PFSK-1 (cell line): ENCODE measurements around the gene NEK10.

Experiments
- FOXP2 ChIP-seq: optimal IDR thresholded peaks from 2 replicates; pipeline ENCODE3; 2011; ENCODE audit warnings: borderline replicate concordance, control low read depth, inconsistent platforms; ENCODE audit not compliant: insufficient read depth; ENCODE audit errors: extremely low read length, extremely low read depth
- POLR2AphosphoS5 ChIP-seq: IDR thresholded peaks from 2 replicates; pipeline ENCODE4 v1.6.1; 2012; ENCODE audit warnings: low read depth, mild to moderate bottlenecking, control low read depth, low read length, moderate library complexity
- REST ChIP-seq, 2 experiments: IDR thresholded peaks; 2 replicates each; pipeline versions ENCODE4 v1.6.1 to v1.8.0; 2011 to 2012; ENCODE audit warnings: low read depth in 2 of 2, low read length in 2 of 2, control low read depth in 1 of 2, inconsistent platforms in 1 of 2, mild to moderate bottlenecking in 1 of 2, moderate library complexity in 1 of 2; ENCODE audit not compliant: insufficient read depth in 1 of 2
- SIN3A ChIP-seq: IDR thresholded peaks from 2 replicates; pipeline ENCODE4 v1.6.1; 2012; ENCODE audit warnings: mild to moderate bottlenecking, low read length, moderate library complexity, borderline replicate concordance; ENCODE audit not compliant: insufficient read depth
- TAF1 ChIP-seq: IDR thresholded peaks from 2 replicates; pipeline ENCODE4 v1.6.1; 2012; ENCODE audit warnings: low read length, control low read depth, borderline replicate concordance; ENCODE audit not compliant: insufficient read depth

Gene NEK10

GRCh38 chr3:27357665-27358258, 11.4 kb downstream of the NEK10 start:
- TF ChIP-seq POLR2AphosphoS5 (no peak), FOXP2 (no peak), SIN3A (no peak)

DNA sequence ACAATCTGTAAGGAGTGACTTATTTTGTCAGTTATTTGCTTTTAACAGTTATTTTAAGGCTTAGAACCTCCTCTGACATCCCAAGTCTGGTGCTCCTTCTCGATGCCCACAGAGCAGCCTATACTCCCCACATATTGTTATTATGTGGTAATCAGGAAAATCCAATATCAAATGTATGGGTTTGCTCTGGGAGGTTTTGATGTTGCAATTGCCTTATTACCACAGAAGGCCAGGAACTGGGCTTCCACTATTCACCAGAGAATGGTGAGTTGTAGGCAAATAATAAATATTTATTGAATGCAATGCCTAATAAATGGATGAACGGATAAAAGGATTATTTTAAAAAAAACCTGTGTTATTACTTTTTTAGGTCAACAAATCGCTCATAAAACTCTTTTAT, 12.2 kb downstream of the NEK10 start:
- no peak for TF ChIP-seq FOXP2
- no peak for TF ChIP-seq REST (IDR thresholded peaks at IDR 0.05; ENCODE audit: insufficient read depth in 1 of 2, low read depth in 2 of 2, low read length in 2 of 2)
- no peak for TF ChIP-seq POLR2AphosphoS5
- no peak for TF ChIP-seq TAF1
- no peak for TF ChIP-seq SIN3A

GRCh38 chr3:27354588-27355203, 14.5 kb downstream of the NEK10 start:
- TF ChIP-seq FOXP2 (no peak), REST (IDR thresholded peaks at IDR 0.05; ENCODE audit: insufficient read depth in 1 of 2, low read depth in 2 of 2, low read length in 2 of 2) (no peak), SIN3A (no peak), TAF1 (no peak), POLR2AphosphoS5 (no peak)

- TF ChIP-seq POLR2AphosphoS5: no peak
- TF ChIP-seq FOXP2: no peak
- TF ChIP-seq SIN3A: no peak
- TF ChIP-seq REST (IDR thresholded peaks at IDR 0.05; ENCODE audit: insufficient read depth in 1 of 2, low read depth in 2 of 2, low read length in 2 of 2): no peak
- no peak for TF ChIP-seq TAF1
Observed at GRCh38 chr3:27354161-27354560, 15.0 kb downstream of the NEK10 start.

DNA sequence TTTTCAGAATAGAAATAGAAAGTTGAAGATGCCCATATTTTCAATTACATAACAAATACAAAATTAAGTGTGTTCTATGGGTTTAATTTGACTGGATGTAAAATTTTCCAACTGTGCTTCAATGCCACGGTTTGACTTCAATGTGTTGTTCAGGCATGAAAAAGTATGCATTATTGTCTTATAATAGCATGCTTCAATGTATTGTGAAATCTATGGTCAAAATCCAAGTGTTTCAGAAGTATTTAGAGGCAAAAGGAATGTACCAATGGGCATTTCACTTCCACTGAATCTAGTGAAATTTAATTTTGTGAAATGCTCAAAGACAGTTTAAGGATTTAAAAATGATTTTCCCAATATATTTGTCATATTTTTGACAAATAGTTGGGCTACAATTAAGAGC, 16.0 kb downstream of the NEK10 start:
- TF ChIP-seq POLR2AphosphoS5 (no peak), SIN3A (no peak), TAF1 (no peak), FOXP2 (no peak), REST (IDR thresholded peaks at IDR 0.05; ENCODE audit: insufficient read depth in 1 of 2, low read depth in 2 of 2, low read length in 2 of 2) (no peak)
